Measurements from ENCODE around the gene TRIM58.

DNA sequence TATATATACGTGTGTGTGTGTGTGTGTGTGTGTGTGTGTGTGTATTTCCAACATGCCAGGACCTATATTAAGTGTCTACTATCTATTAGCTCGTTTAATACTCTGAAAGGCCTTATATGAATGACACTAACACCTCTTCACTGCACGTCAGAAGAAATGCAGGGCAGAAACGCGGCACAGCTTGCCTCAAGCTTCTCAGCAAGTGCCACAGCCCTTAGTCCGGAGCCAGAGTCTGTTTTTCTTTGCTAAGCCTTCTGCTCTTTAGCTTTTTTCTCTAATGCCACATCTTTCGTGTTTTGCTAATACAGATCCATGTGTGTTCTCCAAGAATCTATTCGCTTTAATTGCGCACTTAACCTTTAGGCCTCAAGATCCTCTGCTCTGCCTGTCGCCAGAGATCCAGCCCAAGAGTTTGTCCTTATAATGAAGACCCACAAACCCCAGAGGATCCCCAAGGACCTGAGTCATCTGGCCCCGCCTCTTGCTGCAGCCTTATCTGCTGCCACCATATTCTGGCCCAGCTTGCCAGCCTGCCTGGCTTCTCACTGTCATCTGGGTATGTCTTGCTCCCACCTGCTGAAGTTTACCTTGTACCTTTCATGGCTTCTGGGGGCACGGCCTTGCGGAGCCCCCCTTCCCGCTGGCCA lies 2.0 kb upstream of the TRIM58 start:
- TF ChIP-seq ZBTB20 (tag by site-specific recombination; IDR thresholded peaks at IDR 0.05) (no peak), YY1 (tag by site-specific recombination; IDR thresholded peaks at IDR 0.05) (no peak), ZNF48 (tag by site-specific recombination; IDR thresholded peaks at IDR 0.05) (no peak), SP2 (tag by site-specific recombination; IDR thresholded peaks at IDR 0.05) (no peak), ZNF292 (tag by site-specific recombination; IDR thresholded peaks at IDR 0.05; ENCODE audit: borderline replicate concordance, low read depth) (no peak), ZNF133 (tag by site-specific recombination; IDR thresholded peaks at IDR 0.05) (no peak)
- TF ChIP-seq, protein P1, sequence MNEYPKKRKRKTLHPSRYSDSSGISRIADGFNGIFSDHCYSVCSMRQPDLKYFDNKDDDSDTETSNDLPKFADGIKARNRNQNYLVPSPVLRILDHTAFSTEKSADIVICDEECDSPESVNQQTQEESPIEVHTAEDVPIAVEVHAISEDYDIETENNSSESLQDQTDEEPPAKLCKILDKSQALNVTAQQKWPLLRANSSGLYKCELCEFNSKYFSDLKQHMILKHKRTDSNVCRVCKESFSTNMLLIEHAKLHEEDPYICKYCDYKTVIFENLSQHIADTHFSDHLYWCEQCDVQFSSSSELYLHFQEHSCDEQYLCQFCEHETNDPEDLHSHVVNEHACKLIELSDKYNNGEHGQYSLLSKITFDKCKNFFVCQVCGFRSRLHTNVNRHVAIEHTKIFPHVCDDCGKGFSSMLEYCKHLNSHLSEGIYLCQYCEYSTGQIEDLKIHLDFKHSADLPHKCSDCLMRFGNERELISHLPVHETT (tag by site-specific recombination; IDR thresholded peaks at IDR 0.05) = no peak
- TF ChIP-seq, protein P2, sequence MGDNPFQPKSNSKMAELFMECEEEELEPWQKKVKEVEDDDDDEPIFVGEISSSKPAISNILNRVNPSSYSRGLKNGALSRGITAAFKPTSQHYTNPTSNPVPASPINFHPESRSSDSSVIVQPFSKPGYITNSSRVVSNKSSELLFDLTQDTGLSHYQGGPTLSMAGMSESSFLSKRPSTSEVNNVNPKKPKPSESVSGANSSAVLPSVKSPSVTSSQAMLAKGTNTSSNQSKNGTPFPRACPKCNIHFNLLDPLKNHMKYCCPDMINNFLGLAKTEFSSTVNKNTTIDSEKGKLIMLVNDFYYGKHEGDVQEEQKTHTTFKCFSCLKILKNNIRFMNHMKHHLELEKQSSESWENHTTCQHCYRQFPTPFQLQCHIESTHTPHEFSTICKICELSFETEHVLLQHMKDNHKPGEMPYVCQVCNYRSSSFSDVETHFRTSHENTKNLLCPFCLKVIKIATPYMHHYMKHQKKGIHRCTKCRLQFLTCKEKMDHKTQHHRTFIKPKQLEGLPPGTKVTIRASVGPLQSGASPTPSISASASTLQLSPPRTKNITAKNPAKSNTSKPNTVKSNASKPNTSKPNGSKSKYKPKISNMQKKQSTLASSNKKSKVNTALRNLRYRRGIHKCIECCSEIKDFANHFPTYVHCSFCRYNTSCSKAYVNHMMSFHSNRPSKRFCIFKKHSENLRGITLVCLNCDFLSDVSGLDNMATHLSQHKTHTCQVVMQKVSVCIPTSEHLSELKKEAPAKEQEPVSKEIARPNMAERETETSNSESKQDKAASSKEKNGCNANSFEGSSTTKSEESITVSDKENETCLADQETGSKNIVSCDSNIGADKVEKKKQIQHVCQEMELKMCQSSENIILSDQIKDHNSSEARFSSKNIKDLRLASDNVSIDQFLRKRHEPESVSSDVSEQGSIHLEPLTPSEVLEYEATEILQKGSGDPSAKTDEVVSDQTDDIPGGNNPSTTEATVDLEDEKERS (tag by site-specific recombination; IDR thresholded peaks at IDR 0.05) = no peak
- TF ChIP-seq, protein P3, sequence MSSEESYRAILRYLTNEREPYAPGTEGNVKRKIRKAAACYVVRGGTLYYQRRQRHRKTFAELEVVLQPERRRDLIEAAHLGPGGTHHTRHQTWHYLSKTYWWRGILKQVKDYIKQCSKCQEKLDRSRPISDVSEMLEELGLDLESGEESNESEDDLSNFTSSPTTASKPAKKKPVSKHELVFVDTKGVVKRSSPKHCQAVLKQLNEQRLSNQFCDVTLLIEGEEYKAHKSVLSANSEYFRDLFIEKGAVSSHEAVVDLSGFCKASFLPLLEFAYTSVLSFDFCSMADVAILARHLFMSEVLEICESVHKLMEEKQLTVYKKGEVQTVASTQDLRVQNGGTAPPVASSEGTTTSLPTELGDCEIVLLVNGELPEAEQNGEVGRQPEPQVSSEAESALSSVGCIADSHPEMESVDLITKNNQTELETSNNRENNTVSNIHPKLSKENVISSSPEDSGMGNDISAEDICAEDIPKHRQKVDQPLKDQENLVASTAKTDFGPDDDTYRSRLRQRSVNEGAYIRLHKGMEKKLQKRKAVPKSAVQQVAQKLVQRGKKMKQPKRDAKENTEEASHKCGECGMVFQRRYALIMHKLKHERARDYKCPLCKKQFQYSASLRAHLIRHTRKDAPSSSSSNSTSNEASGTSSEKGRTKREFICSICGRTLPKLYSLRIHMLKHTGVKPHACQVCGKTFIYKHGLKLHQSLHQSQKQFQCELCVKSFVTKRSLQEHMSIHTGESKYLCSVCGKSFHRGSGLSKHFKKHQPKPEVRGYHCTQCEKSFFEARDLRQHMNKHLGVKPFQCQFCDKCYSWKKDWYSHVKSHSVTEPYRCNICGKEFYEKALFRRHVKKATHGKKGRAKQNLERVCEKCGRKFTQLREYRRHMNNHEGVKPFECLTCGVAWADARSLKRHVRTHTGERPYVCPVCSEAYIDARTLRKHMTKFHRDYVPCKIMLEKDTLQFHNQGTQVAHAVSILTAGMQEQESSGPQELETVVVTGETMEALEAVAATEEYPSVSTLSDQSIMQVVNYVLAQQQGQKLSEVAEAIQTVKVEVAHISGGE (tag by site-specific recombination; conservative IDR thresholded peaks at IDR 0.05; ENCODE audit: low read depth) = no peak
